G401 (cell line): Measurements from ENCODE around the gene IFNA5. TPM values are rescaled to one million over a fixed set of nuclear protein-coding genes. Genes with fewer than 3 reads are reported as not detected.

Experiments
- DNase-seq: peaks from one replicate; pipeline ENCODE4 v3.0.0-alpha.2; 2015; ENCODE audit warnings: low spot score
- in situ Hi-C: cut with HindIII; loops from 2 replicates; pipeline ENCODE4 v1.10.0; 2016; ENCODE audit warnings: low sequenced_read_pairs, mixed read lengths
- total RNA-seq: library from RNA; depleted of rRNA; stranded (reverse); fragments of >200 nt; shearing (Covaris generic); gene quantifications from 2 replicates; pipeline ENCODE4 v1.2.3, GENCODE V29; 2014; rRNA removed

Gene IFNA5
- total RNA-seq: not detected in 2 replicates

DNA sequence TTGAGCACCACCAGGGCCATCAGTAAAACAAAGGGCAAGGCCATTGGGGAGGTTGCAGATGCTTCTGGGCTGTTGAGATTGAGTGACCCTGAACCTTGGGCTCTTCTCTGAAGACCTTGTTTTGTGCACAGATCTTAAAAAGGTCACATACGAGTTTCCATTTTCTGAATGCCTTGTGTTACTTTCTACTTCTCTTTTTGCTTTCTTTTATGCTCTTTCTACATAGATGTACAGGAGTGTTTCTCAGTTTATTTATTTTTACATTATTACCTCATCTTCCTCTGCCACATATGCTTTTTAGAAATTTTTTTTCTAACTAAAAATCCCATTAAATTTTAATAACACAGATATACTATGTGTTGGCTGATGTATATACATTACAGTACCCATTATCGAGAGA, at the start of gene IFNA5:
IFNA5 (minus strand) TSS at position 101 of the 400 bp plus-strand sequence; CDS start at position 44, 57 bp downstream.
- no peak for DNase-seq
- in situ Hi-C loops: no loop called here

DNA sequence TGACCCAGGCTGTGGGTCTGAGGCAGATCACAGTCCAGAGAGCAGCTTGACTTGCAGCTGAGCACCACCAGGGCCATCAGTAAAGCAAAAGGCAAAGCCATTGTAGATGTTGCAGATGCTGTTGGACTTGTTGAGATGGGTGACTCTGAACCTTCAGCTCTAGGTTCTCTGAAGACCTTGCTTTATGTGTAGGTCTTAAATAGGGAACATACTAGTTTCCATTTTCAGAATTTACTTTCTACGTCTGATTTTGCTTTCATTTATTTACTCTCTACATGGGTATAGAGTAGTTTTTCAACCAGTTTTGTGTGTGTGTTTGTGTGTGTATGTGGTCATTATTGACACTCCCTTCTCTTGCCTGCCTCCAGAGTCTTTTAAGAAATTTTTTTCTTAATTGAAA, 45.7 kb upstream of the IFNA5 start, which contains the start of gene IFNA6:
IFNA6 (minus strand) TSS at position 101 of the 400 bp plus-strand sequence; CDS start at position 101, 0 bp downstream.
- DNase-seq: no peak
- in situ Hi-C loops: no loop called here

DNA sequence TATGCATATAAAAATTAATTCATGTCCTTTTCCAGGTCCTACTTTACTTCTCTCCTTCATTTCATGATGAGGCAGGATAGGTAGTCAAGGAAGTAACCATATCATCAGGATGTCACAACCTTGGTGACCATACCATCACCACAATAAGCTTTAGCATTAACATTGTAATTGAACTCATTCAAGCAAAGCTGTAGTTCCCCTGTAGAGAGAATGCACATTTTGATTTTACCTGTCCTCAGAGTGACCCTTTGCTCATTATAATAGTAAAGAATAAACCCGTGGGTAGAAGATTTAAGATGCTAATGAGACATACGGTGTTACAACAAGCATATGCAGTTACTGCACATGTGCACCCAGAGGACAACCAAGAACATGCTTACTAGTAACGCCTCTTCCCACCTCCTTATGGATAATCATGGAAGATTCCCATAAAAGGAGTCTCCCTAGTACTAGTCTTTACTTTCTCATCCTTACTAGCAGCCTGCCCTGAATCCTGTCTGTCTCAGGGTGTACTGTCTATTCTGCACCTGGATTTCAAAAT, 43.4 kb upstream of the IFNA5 start:
- no peak for DNase-seq
- in situ Hi-C loops: no loop called here

DNA sequence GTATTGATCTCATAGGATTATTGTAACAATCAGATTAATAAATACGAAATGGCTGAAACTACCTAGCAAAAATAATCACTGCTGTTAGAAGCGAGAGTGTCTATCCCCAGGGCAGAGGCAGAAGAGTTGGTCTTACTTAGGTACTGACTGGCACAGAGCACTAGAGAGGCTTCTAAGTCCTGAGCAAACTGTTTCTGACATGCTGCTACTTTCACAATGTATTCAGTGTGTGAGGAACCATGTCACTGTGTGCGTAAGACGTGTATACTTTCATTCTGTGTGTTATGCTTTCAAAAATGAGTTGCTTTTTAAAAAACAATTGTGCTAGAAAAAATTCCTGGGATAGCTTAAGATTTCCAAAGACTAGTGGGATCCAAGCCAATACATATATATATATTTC, 35.6 kb upstream of the IFNA5 start:
- DNase-seq: no peak
- in situ Hi-C loops: no loop called here

DNA sequence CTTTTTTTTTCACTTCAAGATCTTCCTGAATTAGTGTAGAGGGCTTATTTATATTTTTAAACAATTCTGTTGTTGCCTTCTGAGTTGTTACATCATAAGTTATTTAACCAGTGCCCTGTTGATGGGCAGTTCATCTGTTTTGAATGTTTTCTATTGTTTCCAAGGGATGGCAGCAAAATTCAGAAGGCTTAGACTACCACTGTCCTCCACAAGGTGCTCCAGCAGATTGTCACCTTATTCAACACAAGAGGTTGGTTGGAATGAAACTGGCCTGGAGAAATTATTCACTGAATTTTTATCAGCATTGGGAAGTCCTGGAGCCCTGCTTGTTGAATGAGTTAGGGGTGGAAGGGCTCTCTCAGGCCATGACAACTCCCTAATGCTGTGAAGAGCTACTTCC, 31.3 kb upstream of the IFNA5 start:
- in situ Hi-C loops: no loop called here
- DNase-seq: peak; percentile 49

DNA sequence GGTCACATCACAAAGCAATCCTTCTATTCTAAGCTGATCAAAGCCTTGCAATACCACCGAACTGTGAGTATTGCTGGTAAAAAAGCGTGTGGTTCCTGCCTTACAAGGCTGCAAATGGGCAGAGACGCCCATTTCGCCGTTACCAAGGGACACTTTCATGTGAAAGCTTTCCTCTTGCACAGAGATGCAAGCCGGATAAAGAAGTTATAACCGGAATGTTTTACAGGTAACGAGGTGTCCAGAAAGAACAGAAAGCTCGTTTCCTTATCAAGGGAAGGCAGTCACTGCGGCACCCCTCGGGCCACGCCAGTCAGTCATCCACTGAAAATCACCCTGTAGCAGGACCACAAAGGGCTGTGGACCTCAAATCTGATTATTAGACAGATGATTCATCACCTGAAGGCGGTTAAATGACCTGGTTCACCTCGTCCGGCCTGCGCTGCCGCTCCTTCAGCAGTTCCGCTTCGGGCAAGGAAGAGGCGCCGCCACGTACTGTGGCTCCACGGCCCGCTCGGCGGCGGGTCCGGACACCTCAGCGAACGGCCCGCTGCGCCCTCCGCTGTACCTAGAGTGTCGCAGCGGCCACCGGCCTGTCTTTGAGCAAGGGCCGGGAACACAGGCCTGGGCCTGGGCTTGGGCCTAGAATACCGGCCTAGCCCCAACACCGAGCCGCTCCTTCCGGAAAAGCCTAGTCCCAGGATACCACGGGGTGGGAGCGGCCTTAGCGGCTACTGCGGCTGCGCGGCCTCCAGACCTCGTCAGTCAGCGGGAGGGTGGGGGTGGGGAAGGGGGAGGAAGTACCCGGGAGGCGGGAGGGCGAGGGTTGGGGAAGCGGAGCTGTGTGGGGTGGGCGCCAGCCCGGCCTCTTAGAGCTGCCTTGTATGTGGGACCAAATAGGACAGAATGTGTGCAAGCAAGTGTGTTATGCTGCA, 29.9 kb upstream of the IFNA5 start, which contains the start of gene KLHL9:
KLHL9 (minus strand) TSS at position 704 of the 932 bp plus-strand sequence; CDS start at position 159, 545 bp downstream.
- in situ Hi-C loops: no loop called here
- peak; percentile 93 for DNase-seq

- in situ Hi-C loops: no loop called here
- DNase-seq: no peak
These were observed 28.1 kb upstream of the IFNA5 start for GRCh38 chr9:21333226-21333625.

GRCh38 chr9:21331676-21332402, 26.7 kb upstream of the IFNA5 start:
- DNase-seq: no peak
- in situ Hi-C loops: no loop called here

- DNase-seq: peak; percentile 82
- in situ Hi-C loops: no loop called here
These were observed 21.5 kb upstream of the IFNA5 start for GRCh38 chr9:21326526-21327139.

DNA sequence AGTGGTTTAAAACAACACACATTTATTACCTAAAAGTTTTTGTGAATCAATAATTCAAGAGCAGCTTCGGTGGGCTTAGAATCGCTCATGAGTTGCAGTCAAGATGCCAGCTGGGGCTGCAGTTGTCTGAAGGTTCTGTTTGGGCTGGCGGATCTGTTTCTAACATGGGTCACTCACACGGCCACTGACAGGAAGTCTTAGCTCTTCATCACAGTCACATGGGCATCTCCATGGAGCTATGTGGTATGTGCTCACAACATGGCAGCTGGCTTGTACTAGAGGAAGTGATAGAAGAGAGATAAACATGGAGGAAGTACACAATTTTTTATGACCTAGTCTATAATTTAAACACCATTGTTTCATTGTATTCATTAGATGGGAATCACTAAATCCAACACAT, 18.9 kb upstream of the IFNA5 start:
- in situ Hi-C loops: no loop called here
- DNase-seq: no peak

DNA sequence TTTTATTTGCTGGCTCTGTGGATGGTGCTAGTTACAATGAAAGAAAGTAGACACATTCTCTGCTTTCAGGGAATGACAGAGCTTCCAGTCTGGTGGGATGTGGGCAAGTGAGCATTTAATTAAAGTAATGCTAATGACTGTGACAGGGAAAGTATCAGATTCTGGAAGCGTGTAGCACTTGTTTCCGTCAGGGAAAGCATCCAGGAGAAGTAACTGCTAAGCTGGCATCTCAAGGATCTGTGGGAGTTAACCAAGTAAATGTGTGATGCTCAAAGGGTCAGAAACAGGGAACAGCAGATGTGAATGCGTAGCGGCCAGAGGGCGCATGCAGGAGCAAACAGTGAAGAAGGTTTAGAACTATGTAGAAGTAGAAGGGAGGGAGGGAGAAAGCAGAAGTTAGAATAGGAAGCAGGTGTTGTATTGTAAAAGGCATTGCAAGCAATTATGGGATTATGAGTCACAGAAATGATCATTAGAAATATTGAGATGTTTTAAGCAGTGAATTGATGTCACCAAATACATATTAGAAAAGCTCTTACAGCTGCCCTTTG, 17.9 kb upstream of the IFNA5 start:
- DNase-seq: no peak
- in situ Hi-C loops: no loop called here

DNA sequence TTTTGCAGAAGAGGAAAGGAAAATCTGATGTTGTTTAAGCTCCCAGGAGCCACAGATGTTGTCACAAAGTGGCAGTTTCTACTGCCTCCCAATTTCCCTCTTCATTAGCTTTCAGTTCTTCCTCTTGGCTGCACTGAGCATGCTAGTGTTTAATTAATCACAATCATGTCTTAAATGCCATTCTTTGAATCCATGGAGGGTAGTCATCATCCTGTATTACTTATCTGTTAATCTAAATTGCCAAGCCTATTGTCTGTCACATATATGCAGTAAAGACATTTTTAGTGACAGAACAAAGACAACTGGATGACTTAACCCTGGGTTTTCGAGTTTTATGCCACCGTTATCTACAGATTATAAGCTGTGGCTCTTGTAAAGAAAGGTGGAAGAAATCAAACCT, 15.4 kb upstream of the IFNA5 start:
- in situ Hi-C loops: no loop called here
- no peak for DNase-seq

GRCh38 chr9:21317956-21318923, 13.1 kb upstream of the IFNA5 start:
- peak; percentile 71 for DNase-seq
- in situ Hi-C loops: no loop called here

DNA sequence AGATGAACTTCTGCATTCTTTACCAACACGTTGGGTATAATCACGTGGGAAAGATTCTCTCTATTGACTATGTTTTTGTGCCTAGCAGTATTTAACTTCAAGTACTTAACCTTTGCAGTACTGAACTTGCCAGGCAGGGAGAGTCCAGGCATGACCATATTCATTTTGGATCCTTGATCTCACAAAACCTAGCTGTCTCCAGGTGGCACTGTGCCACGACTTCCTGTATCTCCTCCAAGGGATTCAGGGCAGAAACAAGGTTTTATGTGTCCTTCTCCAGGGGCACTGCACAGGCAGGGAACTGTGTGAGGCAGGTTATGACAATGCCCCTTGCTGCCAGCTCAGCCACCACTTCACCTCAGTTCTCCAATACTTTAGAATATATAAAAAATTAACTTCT, 11.7 kb upstream of the IFNA5 start:
- in situ Hi-C loops: no loop called here
- DNase-seq: peak; percentile 56

DNA sequence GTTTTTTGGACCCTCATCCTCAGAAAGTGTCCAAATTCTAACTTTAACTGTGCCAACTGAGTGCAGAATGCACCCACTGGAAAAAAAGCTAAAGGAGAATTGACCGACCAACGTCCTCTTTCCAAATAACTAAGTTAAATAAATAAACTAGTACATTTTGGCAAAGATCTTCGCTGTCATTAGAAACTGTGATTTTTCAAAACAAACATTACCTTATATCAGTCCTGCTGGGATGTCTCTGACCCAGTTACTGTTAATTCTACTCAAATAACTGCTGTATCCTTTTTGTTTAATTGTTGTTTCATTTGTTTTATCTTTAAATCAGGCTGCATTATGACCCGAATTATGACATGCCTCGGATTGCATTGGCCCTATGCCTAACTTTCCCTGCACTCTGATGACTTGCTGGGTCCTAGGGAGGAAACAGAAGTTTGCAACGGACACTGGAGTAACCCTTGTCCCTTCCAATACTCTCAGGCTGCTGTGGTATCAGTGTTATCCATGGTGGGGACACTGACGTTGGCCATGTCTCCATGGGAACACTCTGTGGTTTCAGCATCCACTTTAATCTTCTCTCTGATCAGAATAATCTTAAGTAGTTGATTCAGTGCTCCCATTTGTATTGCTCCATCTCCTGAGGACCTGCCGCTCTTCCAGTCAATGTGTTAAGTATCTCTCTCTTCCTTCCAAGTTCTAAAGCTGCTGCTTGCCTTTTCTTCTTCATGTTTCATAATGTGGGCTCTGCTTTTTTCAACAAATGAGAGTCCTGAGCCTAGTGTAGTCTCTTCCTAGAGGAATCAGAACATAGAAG, 11.1 kb upstream of the IFNA5 start:
- no peak for DNase-seq
- in situ Hi-C loops: no loop called here

GRCh38 chr9:21314152-21314551, 9.0 kb upstream of the IFNA5 start:
- in situ Hi-C loops: no loop called here

DNA sequence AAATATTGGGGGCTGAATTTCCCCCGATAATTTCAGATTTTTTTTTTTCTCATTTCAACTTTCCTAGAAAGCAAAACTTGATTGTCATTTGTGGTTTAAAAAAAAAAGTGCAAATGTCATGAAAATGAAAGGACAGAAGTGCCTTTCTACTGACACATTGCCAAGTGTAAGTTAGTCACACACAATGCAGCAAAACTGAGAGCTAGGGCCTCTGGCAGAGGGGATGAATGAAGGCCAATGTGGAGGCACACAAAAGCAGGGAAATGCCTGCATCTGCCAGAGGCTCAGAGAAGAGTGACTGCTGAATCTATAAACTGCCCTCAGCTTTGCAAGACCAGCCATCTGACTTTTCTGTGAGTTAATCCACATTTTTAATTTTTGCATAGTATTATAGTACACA, 6.8 kb upstream of the IFNA5 start:
- in situ Hi-C loops: no loop called here
- no peak for DNase-seq

More at GRCh38 chr9:21314152-21314551, 9.0 kb upstream of the IFNA5 start:
- no peak for DNase-seq
